Kidney (tissue), 14 donors: ENCODE results near the gene GSTK1. TPM values are rescaled to one million over a fixed set of nuclear protein-coding genes. Genes with fewer than 3 reads are reported as not detected.

Experiments
- DNase-seq, 5 donors: peaks; one replicate each; pipeline ENCODE4 v3.0.0-alpha.2; 2013 to 2020
- FAIRE-seq: peaks from 2 replicates; lab custom pipeline; 2012; peaks lifted over from hg19 to GRCh38; lab: Jason Lieb, UNC
- H3K27ac ChIP-seq, 2 donors: one replicate each; pipeline ENCODE4 v1.7.0; 2013; ENCODE audit warnings: low read depth in 2 of 2, low read length in 2 of 2, inconsistent platforms in 1 of 2
- H3K27me3 ChIP-seq: one replicate; pipeline ENCODE4 v1.7.1; 2013; ENCODE audit warnings: low read length, inconsistent platforms; ENCODE audit not compliant: control insufficient read depth, insufficient read depth
- H3K36me3 ChIP-seq, 3 donors: one replicate each; pipeline versions ENCODE4 v1.7.0 to v1.7.1; 2013; ENCODE audit warnings: low read length in 3 of 3, control low read depth in 1 of 3, inconsistent platforms in 1 of 3; ENCODE audit not compliant: insufficient read depth in 3 of 3, control insufficient read depth in 2 of 3
- H3K4me1 ChIP-seq, 3 donors: one replicate each; pipeline versions ENCODE4 v1.7.0 to v1.7.1; 2013; ENCODE audit warnings: low read length in 3 of 3, inconsistent platforms in 1 of 3, low read depth in 1 of 3; ENCODE audit not compliant: control insufficient read depth in 2 of 3, insufficient read depth in 2 of 3
- H3K4me3 ChIP-seq, 3 donors: one replicate each; pipeline versions ENCODE4 v1.7.0 to v1.8.1; 2013; ENCODE audit warnings: low read length in 3 of 3, control low read depth in 1 of 3, inconsistent platforms in 1 of 3
- H3K9ac ChIP-seq, 3 donors: one replicate each; pipeline versions ENCODE4 v1.7.0 to v1.7.1; 2013; ENCODE audit warnings: low read length in 3 of 3, control low read depth in 1 of 3, inconsistent platforms in 1 of 3
- H3K9me3 ChIP-seq, 3 donors: one replicate each; pipeline versions ENCODE4 v1.7.0 to v1.7.1; 2013; ENCODE audit warnings: low read length in 3 of 3, control low read depth in 1 of 3, inconsistent platforms in 1 of 3; ENCODE audit not compliant: control insufficient read depth in 2 of 3, insufficient read depth in 1 of 3
- intact Hi-C: fragments of 100-400 bp; cut with DNase I; formaldehyde crosslinking; loops from one replicate; pipeline ENCODE4 v1.11.1; 2022
- polyA plus RNA-seq: library from polyadenylated mRNA; stranded (reverse); fragments of 350-450 nt; fragmentation: Illumina TruSeq; extraction: RNeasy Lipid Tissue Mini Kit (QIAGEN cat#74804); gene quantifications from one replicate; pipeline ENCODE4 v1.2.3, GENCODE V29; 2014; ENCODE audit warnings: low read depth, low replicate concordance; ENCODE audit not compliant: insufficient read depth
- total RNA-seq: library from RNA; stranded (reverse); fragmentation: NEBNext Ultra II Directional; extraction: Animal tissue kit (Norgen Biotek cat#: 25700); gene quantifications from one replicate; pipeline ENCODE4 v1.2.1, GENCODE V29; 2021
- TF ChIP-seq, protein P1 (sequence below): IDR thresholded peaks from 3 replicates; pipeline ENCODE4 v1.5.1; 2012; ENCODE audit warnings: mild to moderate bottlenecking, moderate library complexity, borderline replicate concordance; ENCODE audit not compliant: insufficient read depth; ENCODE audit errors: extremely low read depth
- donor health status: control.
- donor health status: control.
- donor health status: control.
- donor health status: control.
- donor health status: control.
- donor health status: DM: yes; HTN: yes; CAD: no.
- donor health status: Normal renal cell carcinoma (clear cell type).

The GSTK1 gene
- total and polyA plus RNA-seq, 2 donors from 2014 or later, result 176 to 469 TPM

DNA sequence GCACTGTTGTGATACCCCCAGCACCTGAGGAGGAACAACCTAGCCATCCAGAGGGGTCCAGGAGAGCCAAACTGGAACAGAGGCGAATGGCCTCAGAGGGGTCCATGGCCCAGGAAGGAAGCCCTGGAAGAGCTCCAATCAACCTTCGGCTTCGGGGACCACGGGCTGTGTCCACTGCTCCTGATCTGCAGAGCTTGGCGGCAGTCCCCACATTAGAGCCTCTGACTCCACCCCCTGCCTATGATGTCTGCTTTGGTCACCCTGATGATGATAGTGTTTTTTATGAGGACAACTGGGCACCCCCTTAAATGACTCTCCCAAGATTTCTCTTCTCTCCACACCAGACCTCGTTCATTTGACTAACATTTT lies 23.3 kb downstream of the GSTK1 start:
- Histone ChIP-seq H3K9ac (no peak overlapping the region), H3K4me3 (peak overlapping the region in 2 of 3 donors; percentile 75 to 78), H3K27me3 (no peaks in the 10 kb centered on the region), H3K9me3 (no peaks in the 10 kb centered on the region), H3K27ac (peak overlapping the region; percentile 82 to 88), H3K36me3 (peaks cover 0 to 3% (median 0%) of the 10 kb centered on the region in 3 donors), H3K4me1 (peaks cover 3 to 34% (median 10%) of the 10 kb centered on the region in 3 donors)
- DNase-seq (no peak), FAIRE-seq (no peak)
- TF ChIP-seq, protein P1, sequence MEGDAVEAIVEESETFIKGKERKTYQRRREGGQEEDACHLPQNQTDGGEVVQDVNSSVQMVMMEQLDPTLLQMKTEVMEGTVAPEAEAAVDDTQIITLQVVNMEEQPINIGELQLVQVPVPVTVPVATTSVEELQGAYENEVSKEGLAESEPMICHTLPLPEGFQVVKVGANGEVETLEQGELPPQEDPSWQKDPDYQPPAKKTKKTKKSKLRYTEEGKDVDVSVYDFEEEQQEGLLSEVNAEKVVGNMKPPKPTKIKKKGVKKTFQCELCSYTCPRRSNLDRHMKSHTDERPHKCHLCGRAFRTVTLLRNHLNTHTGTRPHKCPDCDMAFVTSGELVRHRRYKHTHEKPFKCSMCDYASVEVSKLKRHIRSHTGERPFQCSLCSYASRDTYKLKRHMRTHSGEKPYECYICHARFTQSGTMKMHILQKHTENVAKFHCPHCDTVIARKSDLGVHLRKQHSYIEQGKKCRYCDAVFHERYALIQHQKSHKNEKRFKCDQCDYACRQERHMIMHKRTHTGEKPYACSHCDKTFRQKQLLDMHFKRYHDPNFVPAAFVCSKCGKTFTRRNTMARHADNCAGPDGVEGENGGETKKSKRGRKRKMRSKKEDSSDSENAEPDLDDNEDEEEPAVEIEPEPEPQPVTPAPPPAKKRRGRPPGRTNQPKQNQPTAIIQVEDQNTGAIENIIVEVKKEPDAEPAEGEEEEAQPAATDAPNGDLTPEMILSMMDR, result no peak
- intact Hi-C loops, result no loop called here

DNA sequence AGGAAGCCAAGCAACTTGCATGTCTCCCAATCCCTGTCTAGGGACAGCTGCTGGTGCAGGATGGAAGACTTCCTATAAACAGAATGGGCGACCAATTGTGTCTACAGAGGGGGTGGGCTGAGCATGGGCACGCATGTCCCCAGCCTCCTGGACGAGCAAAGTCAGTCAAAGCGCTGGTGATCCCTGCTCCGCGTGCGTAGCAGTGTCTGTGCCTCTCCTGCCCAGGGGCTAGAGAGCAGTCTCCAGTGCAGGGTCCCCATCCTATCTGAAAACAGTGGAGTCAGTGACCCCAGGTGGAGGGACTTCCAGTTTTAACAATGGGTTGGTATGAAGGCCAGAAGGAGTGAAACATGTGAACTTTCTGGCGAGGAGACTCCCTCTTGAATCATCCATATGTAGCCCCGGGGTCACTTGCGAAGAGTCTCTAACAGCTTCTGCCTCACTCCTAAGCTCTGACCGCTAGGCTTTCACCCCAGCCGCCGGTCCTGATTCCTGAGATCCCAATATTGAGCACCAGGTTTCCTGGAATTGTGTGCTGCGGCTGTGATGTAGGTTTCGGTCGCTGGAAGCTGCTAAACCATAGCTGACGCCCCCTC lies 24.2 kb downstream of the GSTK1 start:
- H3K4me3 ChIP-seq, result peak overlapping the region; percentile 35 to 78 (median 53)
- TF ChIP-seq, protein P1, result no peak
- peak overlapping the region; percentile 20 to 65 for H3K27ac ChIP-seq
- DNase-seq, result peak in 1 of 5 donors; percentile 59
- H3K36me3 ChIP-seq, result peaks cover 0 to 8% (median 5%) of the 10 kb centered on the region in 3 donors
- H3K27me3 ChIP-seq, result no peaks in the 10 kb centered on the region
- intact Hi-C loops, result no loop called here
- no peaks in the 10 kb centered on the region for H3K9me3 ChIP-seq
- H3K4me1 ChIP-seq, result peaks cover 3 to 34% (median 10%) of the 10 kb centered on the region in 3 donors
- no peak for FAIRE-seq
- H3K9ac ChIP-seq, result peak overlapping the region in 2 of 3 donors; percentile 17 to 51

DNA sequence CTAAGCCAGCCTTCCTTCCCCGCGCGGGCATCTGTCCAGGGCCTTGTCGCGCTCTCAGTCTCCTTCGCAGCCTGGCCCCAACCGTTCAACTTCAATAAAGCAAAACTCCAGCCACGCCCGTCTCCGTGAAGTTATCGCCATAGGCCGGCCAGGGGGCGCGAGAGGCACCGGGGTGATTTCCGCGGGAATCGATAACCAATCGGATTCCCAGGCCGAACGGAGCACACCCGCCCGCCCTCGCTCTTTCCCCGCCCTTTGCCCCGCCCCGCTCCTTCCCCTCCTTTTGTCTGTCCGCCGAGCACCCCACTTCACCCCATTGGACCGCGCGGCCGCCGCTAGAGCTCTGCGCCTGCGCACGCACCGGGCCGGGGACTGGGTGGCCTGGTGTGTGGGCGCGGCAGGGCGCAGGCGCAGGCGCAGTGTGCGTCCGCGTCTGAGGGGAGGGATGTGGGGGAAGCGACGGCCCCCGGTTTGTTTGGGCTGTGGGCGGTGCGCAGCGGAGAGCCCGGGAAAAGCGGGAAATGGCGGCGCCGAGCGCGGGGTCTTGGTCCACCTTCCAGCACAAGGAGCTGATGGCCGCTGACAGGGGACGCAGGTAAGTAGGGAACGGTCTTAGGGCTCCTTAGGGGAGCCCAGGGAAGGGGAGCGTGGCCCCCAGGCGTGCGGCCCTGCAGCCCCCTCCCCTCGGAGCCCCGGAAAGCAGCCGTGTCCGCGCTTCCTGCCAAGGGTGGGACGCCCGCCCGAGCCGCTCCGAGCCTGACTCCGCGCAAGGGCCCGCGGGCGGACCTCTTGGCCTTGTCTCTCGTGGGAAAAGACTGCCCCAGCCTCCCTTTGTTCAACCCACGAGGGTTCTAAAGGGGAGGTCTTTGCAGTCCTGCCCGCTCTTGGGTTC lies 24.9 kb downstream of the GSTK1 start, which contains the start of gene CASP2:
CASP2 (plus strand) TSS at position 417 of the 892 bp plus-strand sequence; CDS start at position 522, 105 bp downstream.
- TF ChIP-seq, protein P1, result peak; percentile 23
- FAIRE-seq (no peak), DNase-seq (peak; percentile 98 to 99 (median 99))

More for the DNA sequence above, 24.9 kb downstream of the GSTK1 start, which contains the start of gene CASP2:
- peaks cover 3 to 34% (median 10%) of the 10 kb centered on the region in 3 donors for H3K4me1 ChIP-seq
- intact Hi-C loops, result no loop called here
- peak within 1 kb of the TSS; percentile 78 to 87 (median 79) for H3K4me3 ChIP-seq
- no peaks in the 10 kb centered on the region for H3K9me3 ChIP-seq
- peak within 1 kb of the TSS; percentile 61 to 72 (median 68) for H3K9ac ChIP-seq
- H3K27me3 ChIP-seq, result no peaks in the 10 kb centered on the region
- H3K27ac ChIP-seq, result peak within 1 kb of the TSS; percentile 77 to 78
- peaks cover 0 to 9% (median 8%) of the 10 kb centered on the region in 3 donors for H3K36me3 ChIP-seq
